Endodermal cell (in vitro differentiated cells): ENCODE measurements around the gene ANP32B. TPM values are rescaled to one million over a fixed set of nuclear protein-coding genes. Genes with fewer than 3 reads are reported as not detected.
"Not testable (repeated sequence)": the region's sequence is repeated elsewhere in the genome, so short reads cannot be mapped to it uniquely, and the experiment has no call there.

Experiments
- DNase-seq: peaks from one replicate; pipeline ENCODE4 v3.0.0-alpha.2; 2017
- H3K27ac ChIP-seq: 2 replicates; pipeline ENCODE4 v1.5.1; 2013; ENCODE audit warnings: mild to moderate bottlenecking, low read depth, low read length, moderate library complexity
- H3K27me3 ChIP-seq: 2 replicates; pipeline ENCODE4 v1.6.1; 2013; ENCODE audit warnings: mild to moderate bottlenecking, low read length, moderate library complexity; ENCODE audit not compliant: insufficient read depth, control insufficient read depth, poor library complexity, severe bottlenecking
- H3K36me3 ChIP-seq: 2 replicates; pipeline ENCODE4 v1.7.0; 2013; ENCODE audit warnings: mild to moderate bottlenecking, low read length, moderate library complexity; ENCODE audit not compliant: control insufficient read depth, insufficient read depth
- H3K4me1 ChIP-seq: one replicate; pipeline ENCODE4 v1.7.0; 2013; ENCODE audit warnings: low read length; ENCODE audit not compliant: control insufficient read depth, insufficient read depth
- H3K4me3 ChIP-seq: 2 replicates; pipeline ENCODE4 v1.5.1; 2013; ENCODE audit warnings: mild to moderate bottlenecking, low read length, moderate library complexity
- H3K9ac ChIP-seq: 2 replicates; pipeline ENCODE4 v1.6.1; 2013; ENCODE audit warnings: mild to moderate bottlenecking, low read length, moderate library complexity; ENCODE audit not compliant: poor library complexity, severe bottlenecking; ENCODE audit errors: extremely low read depth
- H3K9me3 ChIP-seq: 2 replicates; pipeline ENCODE4 v1.6.1; 2013; ENCODE audit warnings: mild to moderate bottlenecking, low read length, moderate library complexity; ENCODE audit not compliant: control insufficient read depth
- H3K27ac Mint-ChIP-seq: 2 replicates; pipeline ENCODE4 v1.8.0; 2020; ENCODE audit warnings: mixed read lengths
- H3K27me3 Mint-ChIP-seq: 2 replicates; pipeline ENCODE4 v1.8.0; 2021; ENCODE audit warnings: mild to moderate bottlenecking, mixed read lengths; ENCODE audit not compliant: insufficient read depth
- H3K36me3 Mint-ChIP-seq: 2 replicates; pipeline ENCODE4 v1.8.0; 2020; ENCODE audit warnings: low read depth, mixed read lengths
- H3K4me1 Mint-ChIP-seq: 2 replicates; pipeline ENCODE4 v1.8.0; 2020; ENCODE audit warnings: mixed read lengths
- H3K4me3 Mint-ChIP-seq: 2 replicates; pipeline ENCODE4 v1.8.0; 2020; ENCODE audit warnings: mild to moderate bottlenecking, moderate library complexity, mixed read lengths
- H3K9me3 Mint-ChIP-seq: 2 replicates; pipeline ENCODE4 v1.8.0; 2020; ENCODE audit warnings: mild to moderate bottlenecking, mixed read lengths
- CTCF ChIP-seq: fragments of 200-600 bp; sonication (generic); conservative IDR thresholded peaks from 2 replicates; pipeline ENCODE4 v1.5.0; 2021; ENCODE audit warnings: antibody characterized with exemption, mild to moderate bottlenecking
- WGBS, 2 experiments: methylation state at CpG; one replicate each; pipeline versions ENCODE4 v1.1.5 to v1.1.7; 2013; ENCODE audit warnings: missing lambda C conversion rate in 2 of 2, mixed read lengths in 1 of 2; ENCODE audit not compliant: insufficient coverage in 1 of 2, insufficient read length in 1 of 2; 5-methylcytosine and 5-hydroxymethylcytosine counted together
- total RNA-seq, 2 donors: library from RNA; stranded (reverse); fragmentation: NEBNext Ultra II Directional in 1 of 2; extraction: Animal tissue kit (Norgen Biotek cat#: 25700) in 1 of 2; gene quantifications; 2 replicates in 1 of 2; 3 replicates in 1 of 2; pipeline ENCODE4 v1.2.1, GENCODE V29; 2021

ANP32B gene
- total RNA-seq, 2 donors from 2014 or later: 155 to 191 TPM

- no peak overlapping the region for H3K4me3 Mint-ChIP-seq
- no peaks in the 10 kb centered on the region for H3K9me3 Mint-ChIP-seq
- H3K36me3 Mint-ChIP-seq: peaks cover 44% of the 10 kb centered on the region
- H3K9ac ChIP-seq: no peak overlapping the region
- H3K4me1 Mint-ChIP-seq: peaks cover 5% of the 10 kb centered on the region
- no peak overlapping the region for H3K27ac ChIP-seq
- H3K4me3 ChIP-seq: no peak overlapping the region
- no peak for TF ChIP-seq CTCF
- H3K4me1 ChIP-seq: no peaks in the 10 kb centered on the region
- H3K27ac Mint-ChIP-seq: no peak overlapping the region
- no peaks in the 10 kb centered on the region for H3K9me3 ChIP-seq
- no peaks in the 10 kb centered on the region for H3K27me3 Mint-ChIP-seq
- peaks cover 58% of the 10 kb centered on the region for H3K36me3 ChIP-seq
- no peaks in the 10 kb centered on the region for H3K27me3 ChIP-seq
- 69 to 83% methylated on average over 2 to 4 of the region's 4 CpGs for WGBS, 2 experiments
- DNase-seq: no peak
These were observed 36.0 kb downstream of the ANP32B start for GRCh38 chr9:98019098-98019497.

GRCh38 chr9:98019869-98020268 lies 36.7 kb downstream of the ANP32B start:
- H3K4me1 Mint-ChIP-seq: not testable (repeated sequence)
- H3K36me3 Mint-ChIP-seq: peaks cover 38% of the 10 kb centered on the region

GRCh38 chr9:98020476-98021145 lies 37.5 kb downstream of the ANP32B start:
- no peaks in the 10 kb centered on the region for H3K9me3 ChIP-seq
- 95 to 99% methylated on average over 6 to 8 of the region's 8 CpGs for WGBS, 2 experiments
- no peak overlapping the region for H3K27ac Mint-ChIP-seq
- H3K36me3 Mint-ChIP-seq: peaks cover 32% of the 10 kb centered on the region
- no peaks in the 10 kb centered on the region for H3K9me3 Mint-ChIP-seq
- no peak overlapping the region for H3K9ac ChIP-seq
- no peak overlapping the region for H3K4me3 ChIP-seq
- no peak overlapping the region for H3K4me3 Mint-ChIP-seq
- H3K36me3 ChIP-seq: peaks cover 44% of the 10 kb centered on the region
- no peaks in the 10 kb centered on the region for H3K27me3 Mint-ChIP-seq
- no peak overlapping the region for H3K27ac ChIP-seq
- TF ChIP-seq CTCF: no peak
- H3K27me3 ChIP-seq: no peaks in the 10 kb centered on the region
- H3K4me1 Mint-ChIP-seq: peaks cover 5% of the 10 kb centered on the region
- DNase-seq: no peak
- no peaks in the 10 kb centered on the region for H3K4me1 ChIP-seq

More at GRCh38 chr9:98019869-98020268, 36.7 kb downstream of the ANP32B start:
- DNase-seq, H3K27me3 Mint-ChIP-seq, H3K27me3 ChIP-seq, H3K9me3 ChIP-seq, H3K9ac ChIP-seq, H3K4me1 ChIP-seq, H3K4me3 ChIP-seq, H3K9me3 Mint-ChIP-seq, H3K4me3 Mint-ChIP-seq, H3K27ac ChIP-seq, H3K27ac Mint-ChIP-seq: not testable (repeated sequence)
- WGBS, 2 experiments: 77 to 100% methylated on average over 2 to 5 of the region's 5 CpGs
- peaks cover 51% of the 10 kb centered on the region for H3K36me3 ChIP-seq
